SK-N-SH treated with all-trans-retinoic acid at 6 μM for 48 hours (cell line): ENCODE results near the gene RERE.

Source experiments
- ARNTL ChIP-seq: fragments of 450-650 bp; formaldehyde crosslinking; IDR thresholded peaks from 2 replicates; pipeline ENCODE4 v1.5.0; 2020; ENCODE audit warnings: low read depth, mild to moderate bottlenecking, moderate library complexity, borderline replicate concordance
- OSR1 ChIP-seq: fragments of 250-450 bp; sonication (Bioruptor Pico); IDR thresholded peaks from 2 replicates; pipeline ENCODE4 v1.8.0; 2022; ENCODE audit warnings: moderate library complexity, mild to moderate bottlenecking, inconsistent platforms
- TCF4 ChIP-seq: fragments of 250-450 bp; sonication (Bioruptor Pico); IDR thresholded peaks from 2 replicates; pipeline ENCODE4 v1.8.0; 2021; ENCODE audit warnings: mild to moderate bottlenecking, moderate library complexity, borderline replicate concordance
- ZFP30 ChIP-seq: fragments of 450-650 bp; formaldehyde crosslinking; IDR thresholded peaks from 2 replicates; pipeline ENCODE4 v1.5.0; 2022; ENCODE audit warnings: mild to moderate bottlenecking, moderate library complexity
- ZNF565 ChIP-seq: fragments of 450-650 bp; formaldehyde crosslinking; conservative IDR thresholded peaks from 2 replicates; pipeline ENCODE4 v1.5.0; 2020; ENCODE audit warnings: low read depth, mild to moderate bottlenecking, moderate library complexity
- ZNF8 ChIP-seq: fragments of 450-650 bp; formaldehyde crosslinking; IDR thresholded peaks from 2 replicates; pipeline ENCODE4 v1.5.0; 2020; ENCODE audit warnings: mild to moderate bottlenecking, moderate library complexity
- TF ChIP-seq, protein P1 (sequence below): fragments of 250-450 bp; sonication (Bioruptor Pico); IDR thresholded peaks from 2 replicates; pipeline ENCODE4 v1.8.0; 2020; ENCODE audit warnings: mild to moderate bottlenecking, moderate library complexity, borderline replicate concordance
- TF ChIP-seq, protein P2 (sequence below): fragments of 250-450 bp; sonication (Bioruptor Pico); IDR thresholded peaks from 2 replicates; pipeline ENCODE4 v1.5.1; 2020; ENCODE audit warnings: low read depth, mild to moderate bottlenecking, moderate library complexity
- TF ChIP-seq, protein P3 (sequence below): fragments of 250-450 bp; sonication (Bioruptor Pico); IDR thresholded peaks from 2 replicates; pipeline ENCODE4 v1.8.0; 2021; ENCODE audit warnings: low read depth, mild to moderate bottlenecking, moderate library complexity, borderline replicate concordance

DNA sequence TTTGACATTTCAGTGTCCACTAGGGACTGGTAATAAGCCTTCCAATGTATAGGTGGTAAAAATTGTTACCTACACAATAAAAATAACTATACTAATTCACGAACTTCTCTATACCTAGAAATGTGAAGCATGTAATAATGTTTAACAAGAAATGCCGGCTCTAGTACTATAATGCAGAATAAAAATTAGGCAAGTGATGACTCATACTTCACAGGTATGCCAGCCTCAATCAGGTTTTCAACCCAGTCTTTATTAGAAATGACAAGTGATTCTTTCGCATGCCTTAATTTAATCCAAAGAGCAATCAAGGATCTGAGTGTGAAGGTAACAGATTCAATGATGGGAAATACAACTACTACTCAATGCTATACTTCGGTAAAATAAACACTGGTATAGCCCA lies 134.9 kb downstream of the RERE start:
- TF ChIP-seq ZFP30 (CRISPR knock-in tag) (no peak), ZNF565 (CRISPR knock-in tag) (no peak), TCF4 (no peak), ARNTL (CRISPR knock-in tag) (no peak), ZNF8 (no peak), OSR1 (CRISPR knock-in tag) (no peak)
- TF ChIP-seq, protein P1, sequence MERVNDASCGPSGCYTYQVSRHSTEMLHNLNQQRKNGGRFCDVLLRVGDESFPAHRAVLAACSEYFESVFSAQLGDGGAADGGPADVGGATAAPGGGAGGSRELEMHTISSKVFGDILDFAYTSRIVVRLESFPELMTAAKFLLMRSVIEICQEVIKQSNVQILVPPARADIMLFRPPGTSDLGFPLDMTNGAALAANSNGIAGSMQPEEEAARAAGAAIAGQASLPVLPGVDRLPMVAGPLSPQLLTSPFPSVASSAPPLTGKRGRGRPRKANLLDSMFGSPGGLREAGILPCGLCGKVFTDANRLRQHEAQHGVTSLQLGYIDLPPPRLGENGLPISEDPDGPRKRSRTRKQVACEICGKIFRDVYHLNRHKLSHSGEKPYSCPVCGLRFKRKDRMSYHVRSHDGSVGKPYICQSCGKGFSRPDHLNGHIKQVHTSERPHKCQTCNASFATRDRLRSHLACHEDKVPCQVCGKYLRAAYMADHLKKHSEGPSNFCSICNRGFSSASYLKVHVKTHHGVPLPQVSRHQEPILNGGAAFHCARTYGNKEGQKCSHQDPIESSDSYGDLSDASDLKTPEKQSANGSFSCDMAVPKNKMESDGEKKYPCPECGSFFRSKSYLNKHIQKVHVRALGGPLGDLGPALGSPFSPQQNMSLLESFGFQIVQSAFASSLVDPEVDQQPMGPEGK (CRISPR knock-in tag), result no peak
- TF ChIP-seq, protein P2, sequence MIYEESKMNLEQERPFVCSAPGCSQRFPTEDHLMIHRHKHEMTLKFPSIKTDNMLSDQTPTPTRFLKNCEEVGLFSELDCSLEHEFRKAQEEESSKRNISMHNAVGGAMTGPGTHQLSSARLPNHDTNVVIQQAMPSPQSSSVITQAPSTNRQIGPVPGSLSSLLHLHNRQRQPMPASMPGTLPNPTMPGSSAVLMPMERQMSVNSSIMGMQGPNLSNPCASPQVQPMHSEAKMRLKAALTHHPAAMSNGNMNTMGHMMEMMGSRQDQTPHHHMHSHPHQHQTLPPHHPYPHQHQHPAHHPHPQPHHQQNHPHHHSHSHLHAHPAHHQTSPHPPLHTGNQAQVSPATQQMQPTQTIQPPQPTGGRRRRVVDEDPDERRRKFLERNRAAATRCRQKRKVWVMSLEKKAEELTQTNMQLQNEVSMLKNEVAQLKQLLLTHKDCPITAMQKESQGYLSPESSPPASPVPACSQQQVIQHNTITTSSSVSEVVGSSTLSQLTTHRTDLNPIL, result no peak
- TF ChIP-seq, protein P3, sequence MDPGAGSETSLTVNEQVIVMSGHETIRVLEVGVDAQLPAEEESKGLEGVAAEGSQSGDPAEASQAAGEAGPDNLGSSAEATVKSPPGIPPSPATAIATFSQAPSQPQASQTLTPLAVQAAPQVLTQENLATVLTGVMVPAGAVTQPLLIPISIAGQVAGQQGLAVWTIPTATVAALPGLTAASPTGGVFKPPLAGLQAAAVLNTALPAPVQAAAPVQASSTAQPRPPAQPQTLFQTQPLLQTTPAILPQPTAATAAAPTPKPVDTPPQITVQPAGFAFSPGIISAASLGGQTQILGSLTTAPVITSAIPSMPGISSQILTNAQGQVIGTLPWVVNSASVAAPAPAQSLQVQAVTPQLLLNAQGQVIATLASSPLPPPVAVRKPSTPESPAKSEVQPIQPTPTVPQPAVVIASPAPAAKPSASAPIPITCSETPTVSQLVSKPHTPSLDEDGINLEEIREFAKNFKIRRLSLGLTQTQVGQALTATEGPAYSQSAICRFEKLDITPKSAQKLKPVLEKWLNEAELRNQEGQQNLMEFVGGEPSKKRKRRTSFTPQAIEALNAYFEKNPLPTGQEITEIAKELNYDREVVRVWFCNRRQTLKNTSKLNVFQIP (CRISPR knock-in tag), result no peak
